Esophagus muscularis mucosa (tissue), 4 donors: ENCODE measurements around the gene XDH. TPM values are rescaled to one million over a fixed set of nuclear protein-coding genes. Genes with fewer than 3 reads are reported as not detected.

Experiments used
- DNase-seq: peaks from one replicate; pipeline ENCODE4 v3.0.0-alpha.2; 2017; ENCODE audit errors: extremely low spot score
- H3K27ac ChIP-seq, 4 donors: fragments of 200-600 bp; sonication (generic); replicated peaks in 1 of 4; 1 replicate in 3 of 4; 2 replicates in 1 of 4; pipeline ENCODE4 v1.5.1; 2016 to 2019; ENCODE audit warnings: mild to moderate bottlenecking in 1 of 4
- H3K27me3 ChIP-seq, 4 donors: fragments of 200-600 bp; sonication (generic); one replicate each; pipeline versions ENCODE4 v1.5.1 to v1.6.0; 2016 to 2019
- H3K36me3 ChIP-seq, 4 donors: fragments of 200-600 bp; sonication (generic); one replicate each; pipeline ENCODE4 v1.5.1; 2016 to 2019
- H3K4me1 ChIP-seq, 4 donors: fragments of 200-600 bp; sonication (generic); one replicate each; pipeline ENCODE4 v1.5.1; 2016 to 2019
- H3K4me3 ChIP-seq, 4 donors: fragments of 200-600 bp; sonication (generic); 1 replicate in 2 of 4; 2 replicates in 2 of 4; pipeline ENCODE4 v1.5.1; 2016 to 2019; ENCODE audit warnings: mild to moderate bottlenecking in 4 of 4, moderate library complexity in 1 of 4
- H3K9me3 ChIP-seq, 4 donors: fragments of 200-600 bp; sonication (generic); 1 replicate in 3 of 4; 2 replicates in 1 of 4; pipeline ENCODE4 v1.5.1; 2016 to 2019
- CTCF ChIP-seq, 3 experiments: fragments of 200-600 bp in 2 of 3; fragments of 450-650 bp in 1 of 3; sonication (generic) in 2 of 3; IDR thresholded peaks; one replicate each; pipeline ENCODE4 v1.5.1; 2017 to 2019; ENCODE audit warnings: antibody characterized with exemption in 3 of 3, mild to moderate bottlenecking in 2 of 3, moderate library complexity in 1 of 3
- EP300 ChIP-seq: sonication (generic); formaldehyde crosslinking; IDR thresholded peaks from one replicate; pipeline ENCODE4 v1.6.1; 2017; ENCODE audit warnings: antibody characterized with exemption
- POLR2A ChIP-seq: fragments of 450-650 bp; IDR thresholded peaks from one replicate; pipeline ENCODE4 v1.6.1; 2017; ENCODE audit warnings: antibody characterized with exemption, moderate library complexity, mild to moderate bottlenecking, low read depth
- POLR2AphosphoS5 ChIP-seq, 2 donors: sonication (generic); formaldehyde crosslinking; IDR thresholded peaks; one replicate each; pipeline ENCODE4 v1.6.1; 2017; ENCODE audit warnings: antibody characterized with exemption in 2 of 2
- WGBS: methylation state at CpG from one replicate; pipeline ENCODE4 v1.1.5; 2018; 5-methylcytosine and 5-hydroxymethylcytosine counted together
- intact Hi-C: fragments of 100-400 bp; cut with DNase I; formaldehyde crosslinking; loops from one replicate; pipeline ENCODE4 v1.15.1; 2023
- total RNA-seq, 4 donors: library from RNA; depleted of rRNA; stranded (reverse); fragments of >200 nt; gene quantifications; one replicate each; pipeline versions ENCODE4 v1.1.0 to v1.2.1, GENCODE V29; 2016

Gene XDH
- total RNA-seq, 4 donors from 2014 or later = 0.17 TPM; not detected in 3

GRCh38 chr2:31419386-31419785 is 4.8 kb upstream of the XDH start:
- H3K27ac ChIP-seq = no peak overlapping the region
- intact Hi-C loops = no loop called here
- no peak overlapping the region for H3K4me3 ChIP-seq
- no peaks in the 10 kb centered on the region for H3K4me1 ChIP-seq
- peaks cover 0 to 37% (median 20%) of the 10 kb centered on the region in 4 donors for H3K9me3 ChIP-seq
- TF ChIP-seq POLR2A = no peak
- TF ChIP-seq POLR2AphosphoS5 (IDR thresholded peaks at IDR 0.05) = no peak
- no peak for TF ChIP-seq CTCF (IDR thresholded peaks at IDR 0.05)
- no peak for TF ChIP-seq EP300
- H3K36me3 ChIP-seq = no peaks in the 10 kb centered on the region
- H3K27me3 ChIP-seq = no peaks in the 10 kb centered on the region
- no peak for DNase-seq

DNA sequence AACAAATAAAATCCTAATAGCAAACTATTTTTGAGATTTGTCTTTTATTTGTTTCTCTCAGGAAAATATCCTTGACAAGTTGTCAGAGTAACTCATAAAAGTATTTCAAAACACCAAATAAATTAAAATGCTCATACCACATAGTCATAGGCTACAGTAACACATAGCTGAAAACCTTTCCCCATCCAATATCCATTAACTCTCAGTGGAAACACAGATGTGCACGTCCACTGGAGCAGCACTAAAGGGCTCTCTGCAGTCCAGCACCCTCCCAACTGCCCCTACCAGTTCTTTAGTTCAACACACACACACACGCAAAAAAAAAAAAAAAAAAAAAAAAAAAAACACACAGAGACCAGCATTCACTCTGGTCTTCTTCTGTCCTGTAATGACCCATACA is 879 bp upstream of the XDH start:
- no peaks in the 10 kb centered on the region for H3K36me3 ChIP-seq
- H3K27ac ChIP-seq = no peak overlapping the region
- peaks cover 0 to 25% (median 17%) of the 10 kb centered on the region in 4 donors for H3K9me3 ChIP-seq
- TF ChIP-seq POLR2A (no peak), POLR2AphosphoS5 (IDR thresholded peaks at IDR 0.05) (no peak), CTCF (IDR thresholded peaks at IDR 0.05) (no peak), EP300 (no peak)
- WGBS = 65% methylated on average over 2 of the region's 2 CpGs
- no peaks in the 10 kb centered on the region for H3K4me1 ChIP-seq
- DNase-seq = peak; percentile 62
- intact Hi-C loops = no loop called here
- H3K4me3 ChIP-seq = no peak overlapping the region
- H3K27me3 ChIP-seq = no peaks in the 10 kb centered on the region

- no peak overlapping the region for H3K27ac ChIP-seq
- no peaks in the 10 kb centered on the region for H3K27me3 ChIP-seq
- no peaks in the 10 kb centered on the region for H3K36me3 ChIP-seq
- intact Hi-C loops = no loop called here
- no peak overlapping the region for H3K4me3 ChIP-seq
- H3K4me1 ChIP-seq = no peaks in the 10 kb centered on the region
- peak; percentile 39 for DNase-seq
- TF ChIP-seq EP300 = no peak
- TF ChIP-seq CTCF (IDR thresholded peaks at IDR 0.05) = no peak
- no peak for TF ChIP-seq POLR2AphosphoS5 (IDR thresholded peaks at IDR 0.05)
- no peak for TF ChIP-seq POLR2A
- WGBS = 71% methylated on average over 5 of the region's 5 CpGs
- H3K9me3 ChIP-seq = peaks cover 0 to 11% (median 5%) of the 10 kb centered on the region in 4 donors
Observed at GRCh38 chr2:31413862-31414550, 536 bp downstream of the XDH start.

DNA sequence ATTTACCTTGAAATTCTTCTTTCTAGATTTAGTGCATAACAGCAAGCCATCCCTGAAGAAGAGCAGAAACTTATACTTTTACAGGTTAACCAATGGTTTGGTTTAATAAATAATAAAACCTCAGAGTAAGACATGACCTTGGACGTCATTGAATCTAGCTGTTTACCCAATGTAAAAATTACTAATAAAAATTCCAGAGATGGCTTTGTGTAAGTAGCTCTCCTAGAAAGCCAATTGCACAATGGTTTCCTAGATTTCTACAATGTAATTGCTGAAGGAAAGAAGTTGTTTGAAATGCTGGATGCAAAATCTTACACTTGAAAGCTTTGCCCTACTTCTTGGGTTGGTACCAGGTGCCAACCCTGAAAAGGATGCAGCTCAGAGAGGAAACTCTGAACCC is 1.5 kb downstream of the XDH start:
- no peak overlapping the region for H3K4me3 ChIP-seq
- no peaks in the 10 kb centered on the region for H3K27me3 ChIP-seq
- intact Hi-C loops = no loop called here
- WGBS = 48% methylated on average over 1 of the region's 1 CpG
- TF ChIP-seq POLR2A = no peak
- TF ChIP-seq EP300 = no peak
- TF ChIP-seq POLR2AphosphoS5 (IDR thresholded peaks at IDR 0.05) = no peak
- no peak for TF ChIP-seq CTCF (IDR thresholded peaks at IDR 0.05)
- no peak for DNase-seq
- H3K9me3 ChIP-seq = peaks cover 0 to 3% (median 0%) of the 10 kb centered on the region in 4 donors
- H3K36me3 ChIP-seq = no peaks in the 10 kb centered on the region
- no peak overlapping the region for H3K27ac ChIP-seq
- H3K4me1 ChIP-seq = no peaks in the 10 kb centered on the region

GRCh38 chr2:31411771-31412170 is 2.8 kb downstream of the XDH start:
- Histone ChIP-seq H3K9me3 (no peaks in the 10 kb centered on the region), H3K27me3 (no peaks in the 10 kb centered on the region), H3K27ac (no peak overlapping the region), H3K36me3 (no peaks in the 10 kb centered on the region), H3K4me1 (no peaks in the 10 kb centered on the region), H3K4me3 (no peak overlapping the region)
- 73% methylated on average over 2 of the region's 2 CpGs for WGBS
- peak; percentile 70 for DNase-seq
- intact Hi-C loops = no loop called here
- no peak for TF ChIP-seq POLR2A
- no peak for TF ChIP-seq POLR2AphosphoS5 (IDR thresholded peaks at IDR 0.05)
- no peak for TF ChIP-seq CTCF (IDR thresholded peaks at IDR 0.05)
- TF ChIP-seq EP300 = no peak
